Measurements from ENCODE around the gene TFAP2E.
A peak's percentile ranks its signal among the peaks of the same experiment; 100 is the strongest.

The TFAP2E gene

GRCh38 chr1:35603941-35604340 is 30.8 kb downstream of the TFAP2E start:
- peaks cover 95% of the 10 kb centered on the region for H3K36me3 ChIP-seq
- no peak overlapping the region for H3K9ac ChIP-seq
- H4K20me1 ChIP-seq, result peaks cover 47% of the 10 kb centered on the region
- H3K4me3 ChIP-seq, result no peak overlapping the region
- H3K27ac ChIP-seq, result no peak overlapping the region
- no peak for TF ChIP-seq Cebpa-rat (IDR thresholded peaks at IDR 0.05)
- H3K4me2 ChIP-seq, result no peak overlapping the region
- no peaks in the 10 kb centered on the region for H3K9me3 ChIP-seq
- H3K27me3 ChIP-seq, result no peaks in the 10 kb centered on the region
- no peaks in the 10 kb centered on the region for H3K4me1 ChIP-seq

DNA sequence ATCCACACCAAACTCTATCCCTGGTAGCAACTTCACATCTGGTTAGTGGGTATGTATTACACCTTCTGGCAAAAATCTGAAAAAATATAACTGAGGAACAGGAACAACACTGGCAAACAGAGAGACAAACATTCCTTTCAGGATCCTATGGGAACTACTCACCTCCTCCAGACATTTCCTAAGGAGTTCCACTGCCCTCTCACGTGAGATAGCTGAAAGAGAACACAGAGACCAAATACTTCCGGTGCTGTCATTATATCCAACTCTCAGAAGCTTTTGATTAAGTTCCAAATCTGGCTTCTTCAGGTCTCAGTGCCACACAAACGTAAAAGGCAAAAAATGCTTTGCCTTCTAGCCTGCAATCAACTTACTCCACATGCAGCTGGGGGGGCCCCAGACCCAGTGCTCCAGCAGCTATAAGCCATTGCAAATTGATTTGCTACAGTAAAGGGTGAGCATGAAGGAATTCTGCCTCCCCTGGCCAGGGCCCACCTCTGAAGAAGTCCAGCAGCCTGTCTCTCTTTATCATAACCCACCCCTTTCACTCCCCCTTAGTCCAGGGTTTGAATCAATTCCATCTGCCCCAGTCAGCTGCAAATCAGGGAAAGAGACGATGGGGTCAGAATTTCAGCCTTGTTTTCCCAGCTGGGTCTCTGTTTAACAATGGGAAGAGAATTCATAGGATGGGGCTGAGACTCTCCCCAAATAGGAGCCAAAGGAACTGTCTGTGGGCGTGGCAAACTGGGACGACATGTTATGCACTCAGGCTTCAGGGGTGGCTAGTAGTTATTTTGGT is 32.2 kb downstream of the TFAP2E start:
- Histone ChIP-seq H3K36me3 (peaks cover 95% of the 10 kb centered on the region), H3K27me3 (no peaks in the 10 kb centered on the region), H3K4me3 (no peak overlapping the region), H3K9ac (no peak overlapping the region), H3K4me1 (no peaks in the 10 kb centered on the region), H3K27ac (no peak overlapping the region), H3K9me3 (no peaks in the 10 kb centered on the region), H4K20me1 (peaks cover 59% of the 10 kb centered on the region), H3K4me2 (no peak overlapping the region)
- TF ChIP-seq Cebpa-rat (IDR thresholded peaks at IDR 0.05), result no peak

DNA sequence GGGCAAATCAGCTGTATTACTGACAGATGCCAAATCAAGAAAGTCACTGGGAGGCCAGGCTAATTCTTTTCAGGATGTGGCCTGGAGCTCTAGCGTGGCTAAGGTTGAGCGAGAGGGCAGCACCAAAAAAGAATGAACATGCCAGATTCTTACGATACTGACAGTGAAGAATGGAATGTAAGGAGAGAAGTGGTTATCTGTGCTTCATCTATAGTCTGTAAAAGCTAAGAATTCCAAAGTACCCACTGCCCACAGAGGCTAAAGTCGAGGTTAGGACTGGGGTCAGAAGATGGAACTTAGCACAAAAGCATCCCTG is 32.7 kb downstream of the TFAP2E start:
- no peak overlapping the region for H3K4me3 ChIP-seq
- peaks cover 95% of the 10 kb centered on the region for H3K36me3 ChIP-seq
- H3K4me2 ChIP-seq, result no peak overlapping the region
- H3K27ac ChIP-seq, result no peak overlapping the region
- no peaks in the 10 kb centered on the region for H3K4me1 ChIP-seq
- H4K20me1 ChIP-seq, result peaks cover 64% of the 10 kb centered on the region
- no peak overlapping the region for H3K9ac ChIP-seq
- no peaks in the 10 kb centered on the region for H3K27me3 ChIP-seq
- H3K9me3 ChIP-seq, result no peaks in the 10 kb centered on the region
- no peak for TF ChIP-seq Cebpa-rat (IDR thresholded peaks at IDR 0.05)

DNA sequence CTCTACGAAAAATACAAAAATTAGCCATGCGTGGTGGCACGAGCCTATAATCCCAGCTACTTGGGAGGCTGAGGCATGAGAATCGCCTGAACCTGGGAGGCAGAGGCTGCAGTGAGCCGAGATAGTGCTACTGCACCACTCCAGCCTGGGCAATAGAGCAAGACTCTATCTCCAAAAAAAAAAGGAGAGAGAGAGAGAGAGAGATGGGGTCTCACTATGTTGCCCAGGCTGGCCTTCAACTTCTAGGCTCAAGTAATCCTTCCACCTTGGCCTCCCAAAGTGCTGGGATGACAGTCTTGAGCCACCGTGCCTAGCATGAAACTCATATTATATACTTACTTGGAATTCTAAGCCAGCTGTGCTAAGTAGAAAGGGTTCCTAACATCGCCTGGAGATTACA is 38.5 kb downstream of the TFAP2E start:
- Histone ChIP-seq H3K9ac (no peak overlapping the region), H3K4me2 (no peak overlapping the region), H3K4me1 (no peaks in the 10 kb centered on the region), H3K27me3 (no peaks in the 10 kb centered on the region), H3K9me3 (no peaks in the 10 kb centered on the region), H3K4me3 (no peak overlapping the region), H4K20me1 (peaks cover 95% of the 10 kb centered on the region), H3K27ac (no peak overlapping the region), H3K36me3 (peaks cover 95% of the 10 kb centered on the region)
- no peak for TF ChIP-seq Cebpa-rat (IDR thresholded peaks at IDR 0.05)

DNA sequence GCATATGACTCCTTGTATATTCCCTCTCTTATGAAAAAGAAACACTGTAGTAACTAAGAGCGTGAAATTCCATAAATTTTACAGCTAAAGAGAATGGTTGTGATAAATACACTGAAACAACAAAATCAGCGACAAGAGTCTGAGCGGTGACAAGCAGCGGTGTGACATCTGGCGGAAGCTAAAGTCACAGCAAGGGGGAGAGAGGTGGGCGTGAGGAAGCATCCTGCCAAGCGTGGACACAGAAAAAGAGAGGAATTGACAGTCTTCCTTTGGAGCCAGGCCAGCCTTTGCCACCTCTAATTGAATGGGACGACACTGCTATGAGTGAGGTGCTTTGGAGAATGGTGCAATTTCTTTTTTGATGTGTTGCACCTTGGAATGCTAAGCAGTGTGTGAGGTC is 42.3 kb downstream of the TFAP2E start:
- Histone ChIP-seq H3K4me1 (no peaks in the 10 kb centered on the region), H4K20me1 (peaks cover 98% of the 10 kb centered on the region), H3K9ac (no peak overlapping the region), H3K36me3 (peaks cover 92% of the 10 kb centered on the region), H3K27me3 (no peaks in the 10 kb centered on the region), H3K27ac (no peak overlapping the region), H3K4me3 (no peak overlapping the region), H3K9me3 (no peaks in the 10 kb centered on the region), H3K4me2 (no peak overlapping the region)
- no peak for TF ChIP-seq Cebpa-rat (IDR thresholded peaks at IDR 0.05)

GRCh38 chr1:35619237-35620121 is 46.4 kb downstream of the TFAP2E start:
- H3K4me1 ChIP-seq, result peaks cover 9% of the 10 kb centered on the region
- no peaks in the 10 kb centered on the region for H3K9me3 ChIP-seq
- H3K27me3 ChIP-seq, result no peaks in the 10 kb centered on the region
- TF ChIP-seq Cebpa-rat (IDR thresholded peaks at IDR 0.05), result no peak
- H4K20me1 ChIP-seq, result peaks cover 99% of the 10 kb centered on the region
- no peak overlapping the region for H3K4me2 ChIP-seq
- H3K27ac ChIP-seq, result no peak overlapping the region
- H3K9ac ChIP-seq, result no peak overlapping the region
- H3K4me3 ChIP-seq, result no peak overlapping the region
- H3K36me3 ChIP-seq, result peaks cover 95% of the 10 kb centered on the region

- Histone ChIP-seq H3K27me3 (no peaks in the 10 kb centered on the region), H3K9me3 (no peaks in the 10 kb centered on the region), H3K27ac (no peak overlapping the region), H3K4me2 (no peak overlapping the region), H3K4me1 (peaks cover 9% of the 10 kb centered on the region), H3K9ac (no peak overlapping the region), H3K4me3 (no peak overlapping the region), H3K36me3 (peaks cover 92% of the 10 kb centered on the region), H4K20me1 (peaks cover 98% of the 10 kb centered on the region)
- TF ChIP-seq Cebpa-rat (IDR thresholded peaks at IDR 0.05), result no peak
Observed at GRCh38 chr1:35622510-35623178, 49.5 kb downstream of the TFAP2E start.

DNA sequence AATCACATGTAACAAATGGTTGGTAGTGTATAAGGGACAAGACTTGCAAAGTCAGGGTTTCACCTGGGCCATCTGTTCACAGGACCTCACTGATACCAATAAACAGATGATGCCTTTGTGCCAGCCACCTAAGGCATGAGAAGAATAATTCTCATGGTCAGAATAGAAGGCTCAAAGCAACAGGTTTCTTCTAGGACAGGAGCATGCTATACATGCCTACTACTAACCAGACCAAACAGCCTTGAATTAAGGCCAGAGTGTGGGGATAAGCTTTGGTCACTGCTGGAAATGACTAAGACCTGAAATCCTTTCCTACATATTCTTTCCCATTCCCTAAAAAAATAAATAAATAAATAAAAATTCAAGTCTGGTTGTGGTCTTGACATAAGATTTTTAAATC is 50.7 kb downstream of the TFAP2E start:
- no peaks in the 10 kb centered on the region for H3K9me3 ChIP-seq
- TF ChIP-seq Cebpa-rat (IDR thresholded peaks at IDR 0.05), result no peak
- no peak overlapping the region for H3K4me3 ChIP-seq
- peaks cover 95% of the 10 kb centered on the region for H4K20me1 ChIP-seq
- H3K4me1 ChIP-seq, result peaks cover 9% of the 10 kb centered on the region
- peaks cover 88% of the 10 kb centered on the region for H3K36me3 ChIP-seq
- H3K27ac ChIP-seq, result no peak overlapping the region
- no peak overlapping the region for H3K9ac ChIP-seq
- no peaks in the 10 kb centered on the region for H3K27me3 ChIP-seq
- H3K4me2 ChIP-seq, result peak overlapping the region; percentile 14; the same call in 1 of the 2 replicates

- H3K27me3 ChIP-seq, result no peaks in the 10 kb centered on the region
- H3K9me3 ChIP-seq, result no peaks in the 10 kb centered on the region
- H3K9ac ChIP-seq, result no peak overlapping the region
- H3K4me2 ChIP-seq, result no peak overlapping the region
- H3K4me3 ChIP-seq, result no peak overlapping the region
- H3K36me3 ChIP-seq, result peaks cover 92% of the 10 kb centered on the region
- H4K20me1 ChIP-seq, result peaks cover 95% of the 10 kb centered on the region
- TF ChIP-seq Cebpa-rat (IDR thresholded peaks at IDR 0.05), result no peak
- H3K27ac ChIP-seq, result no peak overlapping the region
- H3K4me1 ChIP-seq, result peaks cover 2% of the 10 kb centered on the region
Observed at GRCh38 chr1:35629051-35629450, 55.9 kb downstream of the TFAP2E start.

GRCh38 chr1:35631396-35631795 is 58.3 kb downstream of the TFAP2E start:
- Histone ChIP-seq H4K20me1 (peaks cover 82% of the 10 kb centered on the region), H3K9ac (no peak overlapping the region), H3K4me2 (no peak overlapping the region), H3K27ac (no peak overlapping the region), H3K4me3 (no peak overlapping the region), H3K9me3 (no peaks in the 10 kb centered on the region), H3K27me3 (no peaks in the 10 kb centered on the region), H3K4me1 (no peaks in the 10 kb centered on the region), H3K36me3 (peaks cover 94% of the 10 kb centered on the region)
- no peak for TF ChIP-seq Cebpa-rat (IDR thresholded peaks at IDR 0.05)
